Measurements from ENCODE around the gene RIT2. TPM values are rescaled to one million over a fixed set of nuclear protein-coding genes. Genes with fewer than 3 reads are reported as not detected.

The RIT2 gene
- polyA plus RNA-seq, 1 experiment, result not detected

- TF ChIP-seq CTCF (IDR thresholded peaks at IDR 0.05; ENCODE audit: low read depth, low read length), result no peak
- no peaks in the 10 kb centered on the region for H3K27me3 ChIP-seq (ENCODE audit: control insufficient read depth, insufficient read depth, low read length)
- POLR2A ChIA-PET, result no interaction called here
- no peak overlapping the region for H3K27ac ChIP-seq (ENCODE audit: low read depth, low read length)
- DNase-seq (ENCODE audit: low read depth, low spot score), result no peak
- peaks cover 3% of the 10 kb centered on the region; the same call in 1 of the 2 replicates for H3K9me3 ChIP-seq (ENCODE audit: control insufficient read depth, insufficient read depth, low read length)
- no peak overlapping the region for H3K4me3 ChIP-seq (ENCODE audit: low read depth, low read length)
- CTCF ChIA-PET, result no interaction called here
Measured at GRCh38 chr18:43158381-43158780, 42.9 kb upstream of the RIT2 start.

- Histone ChIP-seq H3K27me3 (ENCODE audit: control insufficient read depth, insufficient read depth, low read length) (no peaks in the 10 kb centered on the region), H3K27ac (ENCODE audit: low read depth, low read length) (no peak overlapping the region), H3K4me3 (ENCODE audit: low read depth, low read length) (no peak overlapping the region), H3K9me3 (ENCODE audit: control insufficient read depth, insufficient read depth, low read length) (no peaks in the 10 kb centered on the region; the same call in 1 of the 2 replicates)
- no peak for DNase-seq (ENCODE audit: low read depth, low spot score)
- no peak for TF ChIP-seq CTCF (IDR thresholded peaks at IDR 0.05; ENCODE audit: low read depth, low read length)
- ChIA-PET POLR2A (no interaction called here), CTCF (no interaction called here)
Measured at GRCh38 chr18:43155842-43156241, 40.4 kb upstream of the RIT2 start.

- DNase-seq (ENCODE audit: low read depth, low spot score), result no peak
- Histone ChIP-seq H3K27ac (ENCODE audit: low read depth, low read length) (no peak overlapping the region), H3K4me3 (ENCODE audit: low read depth, low read length) (no peak overlapping the region), H3K9me3 (ENCODE audit: control insufficient read depth, insufficient read depth, low read length) (no peaks in the 10 kb centered on the region; the same call in 1 of the 2 replicates), H3K27me3 (ENCODE audit: control insufficient read depth, insufficient read depth, low read length) (no peaks in the 10 kb centered on the region)
- no peak for TF ChIP-seq CTCF (IDR thresholded peaks at IDR 0.05; ENCODE audit: low read depth, low read length)
- POLR2A ChIA-PET, result no interaction called here
- CTCF ChIA-PET, result no interaction called here
Measured at GRCh38 chr18:43148231-43148630, 32.7 kb upstream of the RIT2 start.

- ChIA-PET CTCF (no interaction called here), POLR2A (no interaction called here)
- no peak for TF ChIP-seq CTCF (IDR thresholded peaks at IDR 0.05; ENCODE audit: low read depth, low read length)
- DNase-seq (ENCODE audit: low read depth, low spot score), result no peak
- H3K27me3 ChIP-seq (ENCODE audit: control insufficient read depth, insufficient read depth, low read length), result no peaks in the 10 kb centered on the region
- no peak overlapping the region for H3K27ac ChIP-seq (ENCODE audit: low read depth, low read length)
- H3K9me3 ChIP-seq (ENCODE audit: control insufficient read depth, insufficient read depth, low read length), result peaks cover 8% of the 10 kb centered on the region; the same call in 1 of the 2 replicates
- H3K4me3 ChIP-seq (ENCODE audit: low read depth, low read length), result no peak overlapping the region
Measured at GRCh38 chr18:43141208-43141607, 25.7 kb upstream of the RIT2 start.

- ChIA-PET CTCF (no interaction called here), POLR2A (no interaction called here)
- TF ChIP-seq CTCF (IDR thresholded peaks at IDR 0.05; ENCODE audit: low read depth, low read length), result no peak
- Histone ChIP-seq H3K9me3 (ENCODE audit: control insufficient read depth, insufficient read depth, low read length) (peaks cover 8% of the 10 kb centered on the region; the same call in 1 of the 2 replicates), H3K27me3 (ENCODE audit: control insufficient read depth, insufficient read depth, low read length) (no peaks in the 10 kb centered on the region), H3K4me3 (ENCODE audit: low read depth, low read length) (no peak overlapping the region), H3K27ac (ENCODE audit: low read depth, low read length) (no peak overlapping the region)
- DNase-seq (ENCODE audit: low read depth, low spot score), result no peak
Measured at GRCh38 chr18:43139288-43139946, 23.9 kb upstream of the RIT2 start.

Data from AG04450 (cell line).